Keratinocyte (primary cell): ENCODE measurements around the gene EIF2A.

Source experiments
- CTCF ChIP-seq, 3 experiments: IDR thresholded peaks in 1 of 3; conservative IDR thresholded peaks in 1 of 3; optimal IDR thresholded peaks in 1 of 3; 2 replicates in 2 of 3; 3 replicates in 1 of 3; pipeline versions ENCODE3 to v1.5.1; 2011; ENCODE audit warnings: low read length in 3 of 3, mild to moderate bottlenecking in 3 of 3, moderate library complexity in 2 of 3, control low read depth in 1 of 3, inconsistent platforms in 1 of 3; ENCODE audit not compliant: insufficient read depth in 2 of 3; ENCODE audit errors: extremely low read depth in 1 of 3
- EZH2 ChIP-seq: IDR thresholded peaks from one replicate; pipeline ENCODE4 v1.6.1; 2012; ENCODE audit warnings: inconsistent platforms, mild to moderate bottlenecking, low read length, moderate library complexity

GRCh38 chr3:150511122-150511821 is 35.3 kb upstream of the EIF2A start:
- TF ChIP-seq CTCF (optimal IDR thresholded peaks at IDR 0.05 in 1 of 3, IDR thresholded peaks at IDR 0.05 in 1 of 3, conservative IDR thresholded peaks at IDR 0.05 in 1 of 3; ENCODE audit: extremely low read depth in 1 of 3, insufficient read depth in 2 of 3, low read length in 3 of 3): no peak
- TF ChIP-seq EZH2: no peak
